C4-2B (cell line): ENCODE measurements around the gene PSMD14.

Source experiments
- CTCF ChIP-seq: fragments of 450-650 bp; conservative IDR thresholded peaks from 2 replicates; pipeline ENCODE4 v1.5.1; 2017; ENCODE audit warnings: mild to moderate bottlenecking
- ZFX ChIP-seq: fragments of 450-650 bp; IDR thresholded peaks from 2 replicates; pipeline ENCODE4 v1.6.1; 2017

GRCh38 chr2:161426455-161426921 lies 118.3 kb downstream of the PSMD14 start:
- no peak for TF ChIP-seq CTCF
- TF ChIP-seq ZFX, result no peak
